Subcutaneous adipose tissue (tissue), 4 donors: ENCODE data around the gene C13orf42. TPM values are rescaled to one million over a fixed set of nuclear protein-coding genes. Genes with fewer than 3 reads are reported as not detected.

ENCODE experiments used
- CTCF ChIP-seq: fragments of 450-650 bp; IDR thresholded peaks from one replicate; pipeline ENCODE4 v1.5.1; 2016; ENCODE audit warnings: low read depth, mild to moderate bottlenecking, control low read depth, antibody characterized with exemption, moderate library complexity
- total RNA-seq, 4 donors: library from RNA; depleted of rRNA; stranded (reverse); fragments of >200 nt; gene quantifications; one replicate each; pipeline ENCODE4 v1.1.0, GENCODE V29; 2016

C13orf42 gene
- total RNA-seq, 4 donors from 2014 or later, result not detected

- no peak for TF ChIP-seq CTCF
These were observed 9.3 kb downstream of the C13orf42 start for GRCh38 chr13:51101636-51102235.

- TF ChIP-seq CTCF, result no peak
These were observed 13.6 kb downstream of the C13orf42 start for GRCh38 chr13:51097353-51098043.

- no peak for TF ChIP-seq CTCF
These were observed 14.9 kb downstream of the C13orf42 start for GRCh38 chr13:51096131-51096530.

GRCh38 chr13:51093574-51093973 lies 17.5 kb downstream of the C13orf42 start:
- TF ChIP-seq CTCF, result no peak

- no peak for TF ChIP-seq CTCF
These were observed 19.2 kb downstream of the C13orf42 start for GRCh38 chr13:51091839-51092238.

- no peak for TF ChIP-seq CTCF
These were observed 27.4 kb downstream of the C13orf42 start for GRCh38 chr13:51083706-51084105.

GRCh38 chr13:51071493-51071892 lies 39.6 kb downstream of the C13orf42 start:
- no peak for TF ChIP-seq CTCF
